Immature natural killer cell (primary cell): ENCODE data around the gene IDI2. TPM values are rescaled to one million over a fixed set of nuclear protein-coding genes. Genes with fewer than 3 reads are reported as not detected.
A peak's percentile ranks its signal among the peaks of the same experiment; 100 is the strongest.
"Not testable (repeated sequence)": the region's sequence is repeated elsewhere in the genome, so short reads cannot be mapped to it uniquely, and the experiment has no call there.

Source experiments
- DNase-seq, 3 donors: peaks; one replicate each; pipeline ENCODE4 v3.0.0; 2022; ENCODE audit warnings: mixed read lengths in 1 of 3
- H3K27ac Mint-ChIP-seq, 6 donors: one replicate each; pipeline ENCODE4 v1.8.0; 2020; ENCODE audit warnings: mixed read lengths in 6 of 6, mild to moderate bottlenecking in 5 of 6, inconsistent platforms in 4 of 6, moderate library complexity in 3 of 6
- H3K27me3 Mint-ChIP-seq, 3 donors: one replicate each; pipeline ENCODE4 v1.8.0; 2020 to 2021; ENCODE audit warnings: low read depth in 3 of 3, mild to moderate bottlenecking in 3 of 3, mixed read lengths in 3 of 3, moderate library complexity in 3 of 3, inconsistent platforms in 1 of 3
- H3K36me3 Mint-ChIP-seq, 3 donors: one replicate each; pipeline ENCODE4 v1.8.0; 2020; ENCODE audit warnings: mixed read lengths in 3 of 3, inconsistent platforms in 2 of 3, mild to moderate bottlenecking in 2 of 3
- H3K4me1 Mint-ChIP-seq, 2 donors: one replicate each; pipeline ENCODE4 v1.8.0; 2020; ENCODE audit warnings: inconsistent platforms in 2 of 2, mild to moderate bottlenecking in 2 of 2, mixed read lengths in 2 of 2, moderate library complexity in 1 of 2
- H3K4me3 Mint-ChIP-seq, 5 donors: one replicate each; pipeline ENCODE4 v1.8.0; 2020; ENCODE audit warnings: mild to moderate bottlenecking in 5 of 5, mixed read lengths in 5 of 5, inconsistent platforms in 3 of 5, moderate library complexity in 3 of 5
- H3K9me3 Mint-ChIP-seq, 6 donors: one replicate each; pipeline ENCODE4 v1.8.0; 2020; ENCODE audit warnings: mild to moderate bottlenecking in 6 of 6, mixed read lengths in 6 of 6, inconsistent platforms in 4 of 6, moderate library complexity in 3 of 6
- polyA plus RNA-seq, 3 donors: library from polyadenylated mRNA; unstranded; fragments of 300-500 nt; fragmentation: Illumina TruSeq; gene quantifications; one replicate each; pipeline ENCODE4 v1.2.3, GENCODE V29; 2021

IDI2 gene
- polyA plus RNA-seq, 3 donors from 2014 or later = 0.19 TPM; not detected in 2

- Mint-ChIP-seq H3K27ac (peak overlapping the region in 3 of 6 donors; percentile 7 to 56 (median 53)), H3K9me3 (peaks cover 0 to 5% (median 0%) of the 10 kb centered on the region in 6 donors), H3K4me1 (peaks cover 2 to 27% of the 10 kb centered on the region in 2 donors), H3K36me3 (peaks cover 48 to 73% (median 49%) of the 10 kb centered on the region in 3 donors), H3K4me3 (no peak overlapping the region), H3K27me3 (peaks cover 5 to 21% (median 13%) of the 10 kb centered on the region in 3 donors)
- no peak for DNase-seq
These were observed 14.0 kb downstream of the IDI2 start for GRCh38 chr10:1011696-1012095.

DNA sequence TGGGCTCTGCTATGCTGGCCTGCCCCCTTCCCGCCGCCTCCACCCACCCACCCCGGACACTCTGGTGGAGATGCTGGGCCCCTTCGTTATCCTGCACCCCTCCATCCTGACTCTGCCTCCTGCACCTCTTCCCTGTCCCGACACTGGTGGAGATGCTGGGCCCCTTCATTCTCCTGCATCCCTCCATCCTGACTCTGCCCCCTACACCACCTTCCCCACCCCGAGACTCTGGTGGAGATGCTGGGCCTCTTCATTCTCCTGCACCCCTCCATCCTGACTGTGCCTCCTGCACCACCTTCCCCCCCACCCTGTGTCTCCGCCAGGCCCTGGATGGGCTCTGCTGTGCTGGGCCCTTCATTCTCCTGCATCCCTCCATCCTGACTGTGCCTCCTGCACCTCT is 15.0 kb downstream of the IDI2 start:
- H3K4me3 Mint-ChIP-seq = no peak overlapping the region
- H3K36me3 Mint-ChIP-seq = peaks cover 48 to 81% (median 54%) of the 10 kb centered on the region in 3 donors
- H3K27ac Mint-ChIP-seq = peak overlapping the region in 3 of 6 donors; percentile 12 to 53 (median 31)
- peaks cover 0 to 5% (median 0%) of the 10 kb centered on the region in 6 donors for H3K9me3 Mint-ChIP-seq
- H3K27me3 Mint-ChIP-seq = peaks cover 5 to 21% (median 13%) of the 10 kb centered on the region in 3 donors
- no peak for DNase-seq
- H3K4me1 Mint-ChIP-seq = peaks cover 2 to 27% of the 10 kb centered on the region in 2 donors

DNA sequence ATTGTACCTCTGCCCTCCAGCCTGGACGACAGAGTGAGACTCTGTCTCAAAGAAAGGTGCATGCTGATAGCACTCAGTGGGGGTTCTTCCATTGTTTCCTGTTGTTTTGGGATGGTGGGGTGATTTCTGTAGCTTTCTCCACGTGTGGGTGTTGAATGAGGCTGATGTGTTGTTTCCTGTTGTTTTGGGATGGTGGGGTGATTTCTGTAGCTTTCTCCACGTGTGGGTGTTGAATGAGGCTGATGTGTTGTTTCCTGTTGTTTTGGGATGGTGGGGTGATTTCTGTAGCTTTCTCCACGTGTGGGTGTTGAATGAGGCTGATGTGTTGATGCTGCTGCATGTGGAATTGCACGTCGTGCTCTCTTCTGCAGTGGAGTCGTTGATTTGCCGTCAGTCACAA is 15.7 kb downstream of the IDI2 start:
- peak in 2 of 3 donors; percentile 60 to 67 for DNase-seq
- peak overlapping the region in 4 of 6 donors; percentile 74 to 96 (median 84) for H3K27ac Mint-ChIP-seq
- peak overlapping the region in 2 of 5 donors; percentile 46 to 58 for H3K4me3 Mint-ChIP-seq
- not testable (repeated sequence) for H3K9me3 Mint-ChIP-seq
- H3K4me1 Mint-ChIP-seq = peaks cover 2 to 27% of the 10 kb centered on the region in 2 donors
- H3K36me3 Mint-ChIP-seq = peaks cover 48 to 84% (median 59%) of the 10 kb centered on the region in 3 donors
- peaks cover 5 to 21% (median 13%) of the 10 kb centered on the region in 3 donors for H3K27me3 Mint-ChIP-seq

DNA sequence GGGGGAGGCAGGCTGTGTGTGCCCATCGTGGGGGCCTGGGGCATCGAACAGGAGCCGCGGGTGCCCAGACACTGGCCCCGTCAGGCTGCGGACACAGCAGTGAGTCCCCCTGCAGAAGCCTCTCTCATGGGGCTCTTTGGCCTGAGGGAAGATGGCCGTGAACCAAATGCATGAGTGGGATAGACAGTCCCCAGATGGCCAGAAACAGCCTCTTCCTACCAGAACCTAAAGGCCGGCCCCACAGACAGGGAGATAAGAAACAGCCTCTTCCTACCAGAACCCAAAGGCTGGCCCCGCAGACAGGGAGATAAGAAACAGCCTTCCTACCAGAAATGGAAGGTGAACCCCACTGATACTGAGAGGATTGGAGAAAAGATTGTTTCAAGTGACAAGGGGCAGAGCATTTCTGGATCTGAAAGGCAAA is 16.6 kb downstream of the IDI2 start:
- peaks cover 0 to 5% (median 0%) of the 10 kb centered on the region in 6 donors for H3K9me3 Mint-ChIP-seq
- H3K4me3 Mint-ChIP-seq = no peak overlapping the region
- no peak for DNase-seq
- peaks cover 5 to 21% (median 14%) of the 10 kb centered on the region in 3 donors for H3K27me3 Mint-ChIP-seq
- H3K4me1 Mint-ChIP-seq = peaks cover 2 to 27% of the 10 kb centered on the region in 2 donors
- H3K27ac Mint-ChIP-seq = peak overlapping the region in 4 of 6 donors; percentile 73 to 92 (median 82)
- peaks cover 46 to 78% (median 57%) of the 10 kb centered on the region in 3 donors for H3K36me3 Mint-ChIP-seq

GRCh38 chr10:1007583-1007982 is 18.1 kb downstream of the IDI2 start:
- DNase-seq = no peak
- Mint-ChIP-seq H3K9me3 (peaks cover 0 to 11% (median under 1%) of the 10 kb centered on the region in 6 donors), H3K27me3 (peaks cover 5 to 21% (median 14%) of the 10 kb centered on the region in 3 donors), H3K4me1 (peaks cover 2 to 27% of the 10 kb centered on the region in 2 donors), H3K27ac (peak overlapping the region in 4 of 6 donors; percentile 23 to 73 (median 53)), H3K4me3 (no peak overlapping the region), H3K36me3 (peaks cover 50 to 81% (median 61%) of the 10 kb centered on the region in 3 donors)

DNA sequence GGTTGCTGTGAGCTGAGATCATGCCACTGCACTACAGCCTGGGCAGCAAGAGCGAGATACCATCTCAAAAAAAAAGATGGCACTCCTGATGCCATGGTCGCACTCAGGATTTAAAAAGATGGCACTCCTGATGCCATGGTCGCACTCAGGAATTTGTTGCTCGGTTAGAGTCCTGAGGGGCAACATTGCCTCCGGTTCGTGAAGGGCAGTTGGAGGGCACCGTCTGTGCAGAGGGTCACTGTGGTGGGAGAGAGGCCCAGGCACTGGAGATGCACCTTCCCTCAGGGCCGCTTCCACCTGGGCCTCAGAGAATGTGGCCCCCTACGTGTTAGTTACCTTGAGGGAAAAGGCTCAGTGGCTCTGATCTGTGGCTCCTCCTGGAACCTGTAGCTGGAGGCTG is 19.1 kb downstream of the IDI2 start:
- Mint-ChIP-seq H3K9me3 (peaks cover 0 to 14% (median 3%) of the 10 kb centered on the region in 6 donors), H3K27ac (no peak overlapping the region), H3K36me3 (peaks cover 52 to 81% (median 62%) of the 10 kb centered on the region in 3 donors)

DNA sequence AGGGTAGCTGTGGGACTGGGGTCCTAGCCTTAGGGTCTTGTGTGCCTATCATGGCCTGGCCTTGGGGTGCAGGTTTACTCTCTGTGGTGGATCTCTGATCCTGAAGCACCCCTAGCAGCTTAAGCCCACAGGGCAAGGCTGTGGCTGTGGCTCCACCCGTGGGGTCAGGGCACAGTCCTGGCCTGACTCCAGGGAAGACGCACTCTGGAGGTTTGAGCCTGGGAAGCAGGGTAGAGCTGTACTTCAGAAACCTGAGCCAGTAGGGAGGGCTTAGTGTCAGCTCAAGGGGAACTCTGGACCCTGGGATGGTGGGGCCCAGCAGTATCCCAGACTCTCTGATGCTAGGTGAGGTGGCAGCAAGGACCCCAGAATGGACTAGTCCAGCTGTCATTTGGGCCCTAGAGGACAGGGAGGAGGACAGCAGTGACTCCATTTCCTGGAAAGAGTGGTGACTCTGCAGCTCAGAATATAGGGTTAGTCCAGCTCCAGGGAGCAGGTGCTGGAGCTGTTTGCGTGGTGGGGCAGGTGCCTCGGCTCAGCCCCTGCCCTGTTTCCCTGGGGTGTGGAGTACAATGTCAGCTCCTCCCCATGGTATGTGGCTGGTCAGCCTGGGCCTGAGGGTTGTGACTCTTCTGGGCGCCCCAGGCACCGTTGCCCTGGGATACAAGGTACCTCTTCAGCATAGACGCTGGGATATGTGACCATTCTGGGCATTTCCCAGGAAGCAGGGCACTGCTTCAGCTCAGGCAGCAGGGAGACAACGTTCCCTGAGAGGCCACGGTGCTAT is 21.6 kb downstream of the IDI2 start:
- no peak for DNase-seq
- H3K27ac Mint-ChIP-seq = peak overlapping the region in 1 of 6 donors; percentile 19
- peaks cover 0 to 9% (median 3%) of the 10 kb centered on the region in 6 donors for H3K9me3 Mint-ChIP-seq
- peaks cover 3 to 4% of the 10 kb centered on the region in 2 donors for H3K4me1 Mint-ChIP-seq
- H3K36me3 Mint-ChIP-seq = peaks cover 51 to 71% (median 57%) of the 10 kb centered on the region in 3 donors
- H3K4me3 Mint-ChIP-seq = no peak overlapping the region
- peaks cover 3 to 4% (median 4%) of the 10 kb centered on the region in 3 donors for H3K27me3 Mint-ChIP-seq

More for the DNA sequence above, 19.1 kb downstream of the IDI2 start:
- Mint-ChIP-seq H3K4me1 (peaks cover 3 to 26% of the 10 kb centered on the region in 2 donors), H3K4me3 (no peak overlapping the region), H3K27me3 (peaks cover 5 to 18% (median 9%) of the 10 kb centered on the region in 3 donors)
- no peak for DNase-seq

DNA sequence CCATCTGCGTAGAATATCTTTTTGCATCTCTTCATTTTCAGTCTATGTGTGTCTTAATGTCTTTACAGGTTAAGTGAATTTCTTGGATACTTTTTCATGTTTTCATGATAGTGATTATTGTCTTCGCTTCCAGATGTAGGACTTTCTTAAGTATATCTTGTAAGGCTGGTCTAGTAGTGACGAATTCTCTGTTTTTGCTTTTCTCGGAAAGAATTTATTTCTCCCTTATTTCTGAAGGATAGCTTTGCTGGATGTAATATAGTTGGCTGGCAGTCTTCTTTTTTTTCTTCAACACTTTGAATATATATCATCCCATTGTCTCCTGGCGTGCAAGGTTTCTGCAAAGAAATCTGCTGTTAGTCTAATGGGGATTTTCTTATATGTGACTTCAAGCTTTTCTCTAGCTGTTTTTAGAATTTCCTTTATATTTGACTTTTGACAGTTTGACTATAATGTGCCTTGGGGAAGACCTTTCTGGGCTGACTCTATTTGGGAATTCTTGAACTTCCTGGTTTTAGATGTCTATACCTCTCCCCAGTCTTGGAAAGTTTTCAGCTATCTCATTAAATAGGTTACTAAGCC is 23.1 kb downstream of the IDI2 start:
- H3K27ac Mint-ChIP-seq = peak overlapping the region in 1 of 6 donors; percentile 47
- H3K36me3 Mint-ChIP-seq = peaks cover 48 to 68% (median 55%) of the 10 kb centered on the region in 3 donors

DNA sequence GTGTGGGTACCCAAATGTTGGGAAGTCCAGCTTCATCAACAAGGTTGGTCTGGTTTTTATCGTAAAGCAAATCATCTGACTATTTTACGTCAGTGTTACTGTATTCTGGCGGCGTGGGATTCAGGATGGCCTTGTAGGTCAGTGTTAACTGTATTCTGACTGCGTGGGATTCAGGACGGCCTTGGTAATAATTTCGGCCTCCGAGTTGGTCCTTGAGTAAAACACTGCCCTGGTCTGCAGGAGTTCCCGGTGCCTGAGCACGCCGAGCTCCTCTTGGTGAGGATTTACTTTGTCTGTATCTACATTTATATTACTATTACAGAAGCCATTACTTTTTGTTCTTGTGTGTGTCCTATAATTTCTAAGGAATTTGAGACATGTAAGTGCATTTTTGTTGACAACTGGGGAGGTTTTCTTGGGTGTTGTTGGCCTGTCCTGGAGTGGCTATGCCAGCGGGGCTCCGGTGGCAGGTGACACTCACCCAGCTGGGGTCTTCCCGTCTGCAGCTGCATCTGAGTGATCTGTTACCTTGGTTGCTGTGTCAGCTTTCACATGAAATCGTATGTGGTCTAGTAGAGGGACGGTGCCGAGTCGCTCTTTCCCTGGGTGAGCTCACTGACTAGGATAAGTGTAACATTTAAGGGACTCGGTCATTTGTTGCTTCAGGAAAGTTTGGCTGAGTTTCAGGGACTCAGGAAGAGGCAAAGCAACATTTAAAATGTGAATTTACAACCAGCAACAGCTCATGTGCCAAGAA is 28.2 kb downstream of the IDI2 start:
- peaks cover 39 to 61% (median 43%) of the 10 kb centered on the region in 3 donors for H3K36me3 Mint-ChIP-seq
- H3K4me1 Mint-ChIP-seq = peaks cover 0 to 3% of the 10 kb centered on the region in 2 donors
- peaks cover 1 to 5% (median 2%) of the 10 kb centered on the region in 3 donors for H3K27me3 Mint-ChIP-seq
- H3K9me3 Mint-ChIP-seq = peaks cover 0 to 3% (median 1%) of the 10 kb centered on the region in 6 donors
- peak overlapping the region in 1 of 6 donors; percentile 69 for H3K27ac Mint-ChIP-seq
- no peak overlapping the region for H3K4me3 Mint-ChIP-seq
- no peak for DNase-seq

More for the DNA sequence above, 23.1 kb downstream of the IDI2 start:
- no peak for DNase-seq
- Mint-ChIP-seq H3K27me3 (peaks cover 0 to 1% (median under 1%) of the 10 kb centered on the region in 3 donors), H3K9me3 (peaks cover 0 to 9% (median 3%) of the 10 kb centered on the region in 6 donors), H3K4me3 (no peak overlapping the region), H3K4me1 (peaks cover 0 to 1% of the 10 kb centered on the region in 2 donors)

DNA sequence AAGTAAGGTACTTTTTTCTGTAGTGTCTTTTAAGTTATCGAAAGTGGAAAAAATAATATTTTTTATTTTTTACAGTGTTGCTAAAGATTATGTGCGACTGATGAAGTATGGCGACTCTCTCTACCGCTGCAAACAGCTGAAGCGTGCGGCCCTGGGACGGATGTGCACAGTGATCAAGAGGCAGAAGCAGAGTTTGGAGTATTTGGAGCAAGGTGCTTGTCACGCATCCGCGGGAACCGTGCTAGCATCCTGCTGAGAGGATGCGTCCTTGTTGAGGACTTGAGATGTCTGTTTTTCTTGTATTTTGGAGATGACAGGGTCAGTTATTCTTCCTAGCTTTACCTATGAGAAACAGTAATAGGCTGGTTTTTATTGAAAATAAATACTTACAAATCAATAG is 29.6 kb downstream of the IDI2 start:
- no peak overlapping the region for H3K27ac Mint-ChIP-seq

GRCh38 chr10:995559-995926 is 30.1 kb downstream of the IDI2 start:
- Mint-ChIP-seq H3K4me3 (no peak overlapping the region), H3K27me3 (peaks cover 1 to 5% (median 2%) of the 10 kb centered on the region in 3 donors), H3K27ac (peak overlapping the region in 1 of 6 donors; percentile 46), H3K9me3 (no peaks in the 10 kb centered on the region), H3K36me3 (peaks cover 22 to 42% (median 24%) of the 10 kb centered on the region in 3 donors), H3K4me1 (peaks cover 9 to 10% of the 10 kb centered on the region in 2 donors)
- DNase-seq = no peak

More for the DNA sequence above, 29.6 kb downstream of the IDI2 start:
- peaks cover 4 to 5% of the 10 kb centered on the region in 2 donors for H3K4me1 Mint-ChIP-seq
- peaks cover 27 to 47% (median 29%) of the 10 kb centered on the region in 3 donors for H3K36me3 Mint-ChIP-seq
- no peak for DNase-seq
- H3K4me3 Mint-ChIP-seq = no peak overlapping the region
- peaks cover 1 to 5% (median 2%) of the 10 kb centered on the region in 3 donors for H3K27me3 Mint-ChIP-seq
- no peaks in the 10 kb centered on the region for H3K9me3 Mint-ChIP-seq

DNA sequence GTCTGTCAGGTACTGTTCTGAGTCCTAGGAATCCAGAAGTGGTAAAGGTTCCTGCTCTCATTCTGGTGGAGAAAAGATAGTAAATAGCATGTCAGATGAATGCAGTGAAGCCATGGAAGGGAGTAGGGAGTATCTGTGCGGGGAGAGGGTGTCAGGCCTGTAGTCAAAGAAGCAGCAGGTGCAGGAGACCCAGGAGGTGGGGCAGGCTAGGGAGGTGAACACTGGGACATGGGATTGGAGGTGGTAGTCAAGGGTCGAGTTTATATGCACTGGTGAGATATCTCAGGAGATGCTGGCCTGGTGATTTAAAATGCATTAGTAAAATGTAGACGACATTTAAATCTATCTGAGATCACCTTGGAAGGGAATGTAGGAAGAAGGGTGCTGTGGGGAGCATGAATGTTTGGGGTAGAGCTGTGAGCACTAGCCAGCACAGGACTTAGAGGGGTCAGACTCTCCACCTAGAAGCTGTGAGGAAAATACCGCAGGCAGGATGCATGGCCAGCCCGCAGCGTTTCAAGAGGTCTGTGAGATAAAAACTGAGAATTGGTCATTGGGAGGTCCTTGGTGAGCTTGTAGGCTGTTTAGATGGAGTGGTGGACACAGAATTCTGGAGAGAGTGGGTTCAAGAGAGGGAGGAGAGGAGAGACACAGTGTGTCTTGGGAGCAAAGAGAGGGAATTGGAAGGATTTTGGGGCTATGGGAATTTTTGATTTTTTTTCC is 30.7 kb downstream of the IDI2 start:
- no peak for DNase-seq
- peak overlapping the region in 1 of 6 donors; percentile 46 for H3K27ac Mint-ChIP-seq
- no peaks in the 10 kb centered on the region for H3K9me3 Mint-ChIP-seq
- H3K36me3 Mint-ChIP-seq = peaks cover 19 to 39% (median 21%) of the 10 kb centered on the region in 3 donors
- peaks cover 1 to 5% (median 2%) of the 10 kb centered on the region in 3 donors for H3K27me3 Mint-ChIP-seq
- H3K4me3 Mint-ChIP-seq = no peak overlapping the region
- H3K4me1 Mint-ChIP-seq = peaks cover 13 to 15% of the 10 kb centered on the region in 2 donors
